ENCODE measurements around the gene ADD3. TPM values are rescaled to one million over a fixed set of nuclear protein-coding genes. Genes with fewer than 3 reads are reported as not detected.
A peak's percentile ranks its signal among the peaks of the same experiment; 100 is the strongest.

The ADD3 gene
- total RNA-seq, 2 donors from 2014 or later: 60.3 to 123 TPM

DNA sequence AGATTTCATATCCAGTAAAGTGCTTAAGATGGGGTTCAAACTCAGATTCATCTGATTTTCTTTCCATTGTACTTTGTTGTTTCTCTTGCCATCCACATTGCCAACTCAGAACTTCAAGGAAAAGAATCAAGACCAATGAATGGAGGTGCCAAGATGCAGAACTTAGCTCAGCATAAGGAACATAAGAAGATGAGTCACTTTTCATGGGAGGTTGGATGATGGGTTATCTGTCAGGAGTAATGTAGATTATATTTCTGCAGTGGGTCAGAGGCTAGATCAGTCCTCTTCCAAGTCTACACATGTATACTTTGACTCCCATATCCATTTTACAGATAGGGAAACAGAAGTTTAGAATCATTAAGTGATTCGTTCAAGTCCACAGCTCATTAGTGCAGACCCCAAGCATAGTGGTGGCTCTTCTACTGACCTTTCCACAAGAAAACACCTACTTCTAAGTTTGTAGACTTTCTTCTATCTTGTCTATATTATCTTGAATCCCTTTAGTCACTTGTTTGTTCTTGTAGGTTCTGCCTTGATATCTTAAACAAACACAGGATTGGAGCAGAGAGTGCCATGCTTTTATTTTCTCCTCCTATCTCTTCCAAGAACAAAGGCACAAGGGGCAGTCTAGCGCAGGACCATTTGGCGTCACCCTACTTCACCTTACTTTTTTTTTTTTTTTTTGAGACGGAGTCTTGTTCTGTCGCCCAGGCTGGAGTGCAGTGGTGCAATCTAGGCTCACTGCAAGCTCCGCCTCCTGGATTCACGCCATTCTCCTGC is 14.0 kb upstream of the ADD3 start:
- Mint-ChIP-seq H3K9me3 (peaks cover 0 to 4% of the 10 kb centered on the region in 2 donors), H3K36me3 (no peaks in the 10 kb centered on the region), H3K27ac (no peak overlapping the region)
- DNase-seq (ENCODE audit: low spot score in 2 of 2) (no peak), ATAC-seq (no peak)

DNA sequence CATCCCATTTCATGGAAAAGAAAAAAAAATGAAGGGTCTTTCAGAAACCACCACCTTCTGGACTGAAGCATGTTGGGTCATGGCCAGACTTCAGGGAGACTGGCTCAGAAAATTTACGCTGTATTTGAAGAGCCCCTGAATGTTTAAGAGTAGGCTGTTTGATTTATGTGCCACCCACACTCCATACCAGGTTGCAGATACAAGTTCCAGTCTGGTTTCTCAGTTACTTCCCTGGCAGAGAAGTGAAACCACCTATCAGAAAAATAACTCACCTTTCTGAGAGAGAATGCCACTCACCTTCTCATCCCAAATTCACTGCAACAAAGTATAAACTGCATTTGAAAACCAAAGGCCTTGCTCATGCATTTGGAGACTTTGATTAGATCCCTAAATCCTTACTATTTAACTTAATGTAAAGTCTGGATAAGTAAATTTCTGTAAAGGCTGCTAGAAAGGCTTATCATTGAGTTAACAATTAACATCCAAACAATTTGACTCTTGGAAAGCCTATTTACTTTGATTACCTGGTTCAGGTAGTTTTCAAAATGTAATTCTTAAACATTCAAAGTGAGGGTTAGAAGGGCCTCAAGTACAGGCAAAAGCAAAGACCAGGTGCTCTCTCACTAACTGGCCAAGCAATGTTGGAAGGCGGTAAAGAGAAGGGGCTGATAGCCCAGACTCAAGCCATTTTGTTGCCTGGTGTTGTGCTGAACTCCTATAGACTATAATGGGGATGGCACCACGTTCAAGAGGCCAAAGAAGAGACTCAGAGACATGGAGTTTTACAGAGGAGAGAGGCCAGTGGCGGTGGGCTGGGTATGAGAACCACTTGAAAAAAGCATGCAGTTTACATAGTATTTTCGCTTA is 12.8 kb upstream of the ADD3 start:
- Mint-ChIP-seq H3K27ac (no peak overlapping the region), H3K9me3 (peaks cover 0 to 4% of the 10 kb centered on the region in 2 donors), H3K36me3 (no peaks in the 10 kb centered on the region)
- DNase-seq (ENCODE audit: low spot score in 2 of 2) (no peak), ATAC-seq (no peak)

DNA sequence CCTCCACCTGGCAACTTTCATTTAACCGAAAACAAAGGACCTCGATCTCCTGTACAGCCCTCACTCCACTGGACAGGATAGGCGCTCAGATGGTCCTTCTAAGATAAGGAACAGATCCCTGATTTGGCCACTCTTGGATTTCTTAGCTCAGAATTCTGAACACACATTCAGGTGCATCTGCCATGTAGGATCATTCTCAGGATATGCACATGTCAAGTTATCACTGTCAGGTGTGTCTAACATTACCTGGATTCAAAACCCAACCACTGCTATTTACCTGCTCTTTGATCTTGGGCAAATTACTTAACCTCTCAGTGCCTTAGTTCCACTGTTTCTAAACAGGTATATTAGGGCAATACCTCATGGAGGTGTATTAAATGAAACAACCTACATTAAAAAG is 12.2 kb upstream of the ADD3 start:
- DNase-seq (ENCODE audit: low spot score in 2 of 2) (no peak), ATAC-seq (no peak)
- H3K9me3 Mint-ChIP-seq: peaks cover 0 to 4% of the 10 kb centered on the region in 2 donors
- no peaks in the 10 kb centered on the region for H3K36me3 Mint-ChIP-seq
- no peak overlapping the region for H3K27ac Mint-ChIP-seq

DNA sequence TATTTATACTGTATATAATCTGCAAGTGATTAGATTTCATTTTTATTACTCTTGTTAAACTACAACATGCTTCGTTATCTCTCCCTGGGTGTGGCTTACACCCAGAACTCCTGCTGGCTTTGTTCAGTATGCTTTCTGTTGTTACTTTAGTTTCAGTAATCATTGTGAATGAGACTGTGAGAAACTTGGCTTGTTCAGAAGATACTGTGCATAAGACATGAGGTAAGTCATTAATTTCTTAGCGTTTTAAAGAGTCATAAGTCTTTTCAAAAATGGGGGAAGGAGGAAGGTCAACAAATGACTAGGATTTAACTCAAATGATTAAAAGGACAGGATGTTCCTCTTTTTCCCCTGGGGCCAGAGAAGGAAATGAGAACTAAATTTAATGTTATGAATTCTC is 11.6 kb upstream of the ADD3 start:
- no peaks in the 10 kb centered on the region for H3K36me3 Mint-ChIP-seq
- ATAC-seq (peak in 1 of 2 donors; percentile 38), DNase-seq (ENCODE audit: low spot score in 2 of 2) (no peak)
- no peak overlapping the region for H3K27ac Mint-ChIP-seq
- H3K9me3 Mint-ChIP-seq: peaks cover 0 to 4% of the 10 kb centered on the region in 2 donors

DNA sequence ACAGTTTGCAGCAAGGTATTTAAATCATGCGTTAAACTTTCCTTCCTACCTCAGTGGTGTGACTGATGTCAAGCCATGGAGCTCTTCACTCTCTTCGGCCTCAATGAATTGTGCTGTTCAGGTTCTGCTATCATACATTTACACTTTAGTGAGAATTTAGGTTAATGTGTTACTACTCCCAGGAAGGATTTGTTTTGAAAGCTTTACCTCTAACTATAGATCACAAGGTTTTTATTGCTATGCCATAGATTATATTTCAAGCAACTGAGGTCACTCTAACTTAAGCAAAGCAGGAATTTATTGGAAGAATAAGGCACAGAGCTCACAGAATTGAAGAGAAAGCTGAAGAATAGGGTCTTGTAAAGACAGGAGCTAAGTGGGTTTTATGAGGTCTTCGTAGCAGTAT is 11.0 kb upstream of the ADD3 start:
- Mint-ChIP-seq H3K36me3 (no peaks in the 10 kb centered on the region), H3K27ac (no peak overlapping the region), H3K9me3 (peaks cover 0 to 4% of the 10 kb centered on the region in 2 donors)
- DNase-seq (ENCODE audit: low spot score in 2 of 2): no peak
- no peak for ATAC-seq

DNA sequence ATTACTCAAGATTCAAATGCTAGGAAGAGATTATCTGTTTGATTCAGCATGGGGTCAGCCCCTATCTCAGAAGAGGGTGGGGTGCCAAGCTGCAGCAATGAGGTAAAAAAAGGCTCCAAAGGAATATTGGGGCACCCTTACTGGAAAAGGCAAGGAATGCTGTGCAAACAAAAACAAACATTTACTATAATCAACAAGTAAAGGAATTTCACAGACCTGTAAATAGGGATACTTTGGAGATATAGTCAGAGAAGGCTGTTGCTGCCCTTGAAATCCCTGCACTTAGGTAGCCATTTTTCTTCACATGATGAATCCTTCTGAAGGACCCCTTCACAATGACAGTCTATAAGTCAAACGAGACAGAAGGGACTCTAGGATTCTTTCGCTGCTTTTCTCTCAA is 10.6 kb upstream of the ADD3 start:
- Mint-ChIP-seq H3K9me3 (peaks cover 0 to 4% of the 10 kb centered on the region in 2 donors), H3K36me3 (no peaks in the 10 kb centered on the region), H3K27ac (no peak overlapping the region)
- no peak for ATAC-seq
- no peak for DNase-seq (ENCODE audit: low spot score in 2 of 2)

DNA sequence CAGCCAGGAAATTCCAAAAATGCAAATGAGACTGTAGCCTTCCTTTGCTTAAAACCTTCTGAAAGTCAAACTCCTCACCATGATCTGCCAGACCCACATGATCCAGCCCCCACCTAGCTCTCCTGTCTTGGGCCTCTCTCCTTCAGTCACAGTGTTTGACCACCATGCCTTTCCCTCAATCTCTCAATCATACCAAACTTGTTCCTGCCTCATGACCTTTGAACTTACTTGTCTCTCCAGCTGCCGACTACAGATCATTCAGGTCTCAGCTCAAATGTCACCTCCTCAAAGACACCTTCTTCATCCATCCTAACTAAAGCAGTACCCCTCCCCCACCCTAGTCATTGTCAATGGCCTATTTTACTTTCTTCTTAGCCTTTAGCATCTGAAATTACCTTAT is 9.3 kb upstream of the ADD3 start:
- Mint-ChIP-seq H3K27ac (no peak overlapping the region), H3K9me3 (peaks cover 0 to 4% of the 10 kb centered on the region in 2 donors), H3K36me3 (no peaks in the 10 kb centered on the region)
- no peak for ATAC-seq
- no peak for DNase-seq (ENCODE audit: low spot score in 2 of 2)

DNA sequence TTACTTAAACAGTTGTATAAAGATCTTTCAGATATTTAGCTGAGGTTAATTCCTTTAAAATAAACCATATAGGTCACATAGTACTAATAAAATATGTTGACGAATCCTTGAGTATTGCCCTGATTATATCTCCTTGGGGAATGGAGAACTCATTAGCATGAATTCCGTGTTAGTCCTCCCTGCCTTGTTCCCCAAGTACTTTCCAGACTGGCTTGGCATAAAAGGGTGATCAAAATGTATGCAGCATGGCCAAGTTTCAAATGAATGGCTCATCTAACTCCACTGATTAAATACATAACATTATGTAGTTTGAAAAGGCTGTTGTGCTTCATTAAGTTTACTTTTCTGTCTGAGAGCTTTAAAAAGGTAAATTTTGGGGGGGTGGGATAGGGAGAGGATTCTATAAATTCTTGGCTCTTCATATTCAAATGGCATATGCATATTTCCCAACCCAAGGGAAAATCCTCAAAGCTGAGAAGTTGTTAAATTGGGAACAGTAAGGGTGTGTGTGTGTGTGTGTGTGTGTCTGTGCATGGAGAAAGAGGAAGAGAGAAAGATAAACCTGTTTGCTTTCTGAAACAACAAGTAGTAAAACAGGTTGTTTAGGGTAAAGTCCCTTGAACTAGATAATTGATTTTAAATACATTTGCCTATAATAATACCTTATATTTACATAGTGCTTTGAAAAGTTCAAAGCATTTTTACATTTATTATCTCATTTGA is 4.8 kb upstream of the ADD3 start:
- DNase-seq (ENCODE audit: low spot score in 2 of 2) (no peak), ATAC-seq (no peak)
- Mint-ChIP-seq H3K36me3 (no peaks in the 10 kb centered on the region), H3K9me3 (peaks cover 0 to 4% of the 10 kb centered on the region in 2 donors), H3K27ac (no peak overlapping the region)

DNA sequence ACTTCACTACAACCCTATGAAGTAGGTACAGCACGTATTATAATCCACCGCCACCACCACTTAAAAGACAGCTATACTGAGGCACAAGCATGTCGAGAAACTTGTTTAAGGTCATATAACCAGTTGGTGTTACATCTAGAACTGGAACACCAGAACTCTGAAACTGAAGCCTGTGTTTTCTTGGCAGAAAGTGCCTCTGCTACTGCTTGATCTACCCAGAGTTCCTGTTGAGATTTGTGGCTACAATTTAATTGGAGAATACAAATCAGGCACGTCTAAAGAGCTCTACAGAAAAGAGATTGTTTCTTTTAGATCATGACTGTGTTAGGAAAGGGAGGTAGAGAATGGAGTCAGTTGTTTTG is 4.3 kb upstream of the ADD3 start:
- H3K9me3 Mint-ChIP-seq: no peaks in the 10 kb centered on the region
- peaks cover 0 to under 1% of the 10 kb centered on the region in 2 donors for H3K36me3 Mint-ChIP-seq
- ATAC-seq: no peak
- H3K27ac Mint-ChIP-seq: no peak overlapping the region
- DNase-seq (ENCODE audit: low spot score in 2 of 2): no peak

DNA sequence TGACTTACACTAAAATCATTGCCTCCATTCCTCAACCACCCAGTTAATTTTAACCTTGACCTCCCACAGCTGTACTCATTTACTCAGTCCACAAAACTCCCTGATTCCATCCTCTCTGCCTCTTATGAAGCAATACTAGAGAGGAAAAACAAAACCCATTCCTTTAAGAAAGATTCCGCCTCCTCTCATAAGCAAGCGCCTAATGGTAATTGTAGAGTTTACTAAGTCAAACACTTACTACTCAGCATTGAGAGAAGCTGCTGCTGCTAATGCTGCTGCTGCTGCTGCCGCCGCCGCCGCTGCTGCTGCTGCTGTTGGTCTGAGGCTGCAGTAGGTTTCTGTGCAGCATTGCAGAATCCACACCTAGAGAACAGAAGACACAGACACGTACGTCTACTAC is 2.1 kb upstream of the ADD3 start:
- ATAC-seq (no peak), DNase-seq (ENCODE audit: low spot score in 2 of 2) (peak in 1 of 2 donors; percentile 10)
- Mint-ChIP-seq H3K9me3 (no peaks in the 10 kb centered on the region), H3K36me3 (peaks cover 6 to 8% of the 10 kb centered on the region in 2 donors), H3K27ac (no peak overlapping the region)

DNA sequence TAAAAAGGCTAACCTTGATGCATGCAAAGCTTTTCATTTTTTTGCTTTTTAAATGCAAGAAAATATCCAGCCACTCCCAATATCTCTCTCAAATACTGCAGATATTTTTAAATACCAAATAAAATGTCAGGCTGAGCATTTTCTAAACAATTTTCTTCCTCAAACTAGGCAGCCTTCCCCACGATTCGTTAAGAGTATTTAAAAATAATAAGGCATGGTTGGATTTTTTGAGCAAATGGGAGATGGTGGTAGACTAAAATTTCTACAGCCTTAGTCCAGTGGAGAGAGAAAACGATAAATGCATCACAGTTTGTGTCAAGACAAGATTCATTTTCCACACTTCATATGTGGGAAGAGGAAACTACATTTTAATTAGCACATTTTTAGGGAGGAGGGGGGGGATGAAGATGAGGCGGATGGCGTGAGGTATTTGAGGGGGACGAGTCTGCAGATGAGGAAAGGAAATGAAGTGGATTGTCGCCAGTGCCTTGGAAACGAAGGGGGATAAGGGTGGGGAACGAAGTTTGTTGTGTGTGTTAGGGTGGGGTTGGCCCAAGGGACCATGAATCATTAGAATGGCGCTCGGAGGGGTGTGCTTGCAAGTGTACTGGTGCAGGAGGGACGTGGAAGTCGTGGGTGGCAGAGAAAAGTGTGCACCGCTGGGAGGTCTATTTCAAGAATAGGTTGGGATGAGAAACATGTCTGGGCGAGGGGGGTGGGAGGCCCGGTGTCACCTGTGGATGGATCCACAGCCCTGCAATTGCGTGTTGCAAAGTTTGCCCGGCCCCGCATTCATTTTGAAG is 1.2 kb upstream of the ADD3 start:
- Mint-ChIP-seq H3K9me3 (no peaks in the 10 kb centered on the region), H3K36me3 (peaks cover 6 to 8% of the 10 kb centered on the region in 2 donors), H3K27ac (no peak overlapping the region)
- ATAC-seq (no peak), DNase-seq (ENCODE audit: low spot score in 2 of 2) (no peak)

DNA sequence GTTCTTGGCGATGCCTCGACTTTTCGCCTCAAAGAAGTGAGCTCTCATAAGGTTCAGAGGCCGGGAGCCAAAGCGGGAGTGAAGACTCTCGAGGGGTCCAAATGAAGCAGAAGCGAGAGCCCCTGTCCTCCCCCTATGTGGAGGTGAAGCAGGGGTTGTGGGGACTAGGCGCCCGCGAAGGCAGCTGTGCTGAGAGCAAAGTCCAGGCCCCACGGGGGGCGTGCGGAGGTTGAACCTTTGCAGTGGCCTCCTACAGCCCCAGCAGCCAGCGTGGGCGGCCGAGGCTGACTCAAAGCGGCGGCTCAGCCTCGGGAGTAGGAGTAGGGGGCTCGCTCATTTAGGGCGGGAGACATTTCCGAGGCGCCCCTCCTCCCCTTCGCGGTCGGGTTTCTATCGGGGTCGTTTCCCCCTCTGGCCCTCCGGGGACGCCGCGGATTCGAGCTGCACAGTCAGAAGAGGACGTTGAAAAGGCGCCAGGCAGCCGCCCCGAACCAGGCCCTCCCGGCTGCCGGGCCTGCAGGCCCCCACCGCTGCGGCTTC is 553 bp upstream of the ADD3 start:
- Mint-ChIP-seq H3K36me3 (peaks cover 6 to 8% of the 10 kb centered on the region in 2 donors), H3K9me3 (no peaks in the 10 kb centered on the region), H3K27ac (peak overlapping the region in 1 of 2 donors; percentile 69)
- DNase-seq (ENCODE audit: low spot score in 2 of 2): peak in 1 of 2 donors; percentile 60
- ATAC-seq: peak; percentile 20 to 24

DNA sequence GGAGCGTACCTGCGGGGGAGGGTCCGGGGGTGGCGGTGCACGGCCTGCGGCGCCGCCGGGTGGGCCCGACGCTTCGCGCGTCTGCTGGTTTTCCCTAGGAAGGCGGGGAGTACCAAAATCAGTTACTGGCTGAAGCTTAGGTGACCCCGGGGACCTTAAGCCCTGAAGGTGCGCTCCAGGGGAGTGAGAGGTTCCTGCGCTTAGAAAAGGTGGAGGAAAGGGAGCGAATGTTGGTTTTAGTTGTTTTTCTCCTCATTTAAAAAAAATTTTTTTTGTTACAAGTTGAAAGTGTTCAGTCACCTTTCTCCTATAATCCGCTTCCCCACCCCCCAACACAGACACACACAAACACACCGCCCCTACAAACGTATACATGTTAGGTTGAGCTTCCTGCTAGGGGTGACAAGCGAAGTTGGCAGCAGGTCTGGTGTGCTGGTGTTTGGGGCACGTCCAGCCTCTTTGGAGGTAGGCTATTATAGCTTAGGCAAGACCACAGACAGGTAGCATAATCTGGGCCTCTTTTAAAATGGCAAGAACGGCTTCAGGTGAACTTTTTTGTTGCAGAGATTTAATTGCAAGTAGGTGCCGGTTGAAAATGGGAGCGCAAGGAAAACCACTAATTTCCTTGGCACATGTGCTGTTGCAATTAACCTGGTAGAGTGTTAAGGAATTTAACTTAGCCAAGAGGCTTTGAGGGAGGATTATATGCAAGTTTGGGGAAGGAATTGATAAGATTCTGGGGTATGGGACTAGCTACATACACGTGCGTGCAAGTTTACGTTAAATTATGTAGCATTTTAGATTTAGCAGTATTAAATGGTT is 945 bp downstream of the ADD3 start:
- DNase-seq (ENCODE audit: low spot score in 2 of 2) (peak in 1 of 2 donors; percentile 39), ATAC-seq (peak in 1 of 2 donors; percentile 19)
- peak overlapping the region in 1 of 2 donors; percentile 95 for H3K27ac Mint-ChIP-seq
- no peaks in the 10 kb centered on the region for H3K9me3 Mint-ChIP-seq
- H3K36me3 Mint-ChIP-seq: peaks cover 6 to 8% of the 10 kb centered on the region in 2 donors

DNA sequence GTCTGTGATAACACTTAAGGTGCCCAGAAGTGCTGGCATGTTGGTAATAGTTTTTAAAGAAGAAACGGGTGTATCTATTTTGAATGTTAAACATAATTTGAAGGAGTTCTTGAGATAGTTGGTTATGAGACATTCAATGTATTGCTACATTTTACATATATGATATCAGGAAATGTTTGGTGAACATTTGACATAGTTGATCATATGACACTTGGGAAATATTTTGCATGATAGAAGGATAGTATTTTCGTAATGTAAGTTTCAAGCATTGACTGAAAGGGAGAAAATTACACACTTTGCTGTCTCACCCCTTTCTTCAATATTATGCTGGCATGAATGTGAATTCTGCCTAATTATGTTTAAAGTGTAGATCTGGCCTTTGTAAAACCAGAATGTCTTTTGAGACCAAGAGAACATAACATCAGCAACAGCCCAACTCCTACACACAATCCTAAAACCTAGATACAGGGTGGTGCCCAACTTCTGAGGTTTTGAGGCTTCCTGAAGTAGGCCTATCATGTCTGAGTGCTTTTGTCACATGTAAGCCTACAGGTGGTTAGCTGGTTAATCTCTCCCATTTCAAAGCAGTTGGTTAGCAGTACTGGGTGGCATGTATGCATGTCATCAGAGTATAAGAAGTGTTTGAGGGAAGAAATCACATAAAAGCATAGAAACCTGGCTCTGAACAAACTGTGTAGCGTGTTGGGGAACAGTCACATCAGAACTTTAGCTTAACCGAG is 2.1 kb downstream of the ADD3 start:
- Mint-ChIP-seq H3K9me3 (no peaks in the 10 kb centered on the region), H3K27ac (peak overlapping the region in 1 of 2 donors; percentile 77), H3K36me3 (peaks cover 6 to 8% of the 10 kb centered on the region in 2 donors)
- peak; percentile 73 to 77 for ATAC-seq
- peak; percentile 46 to 57 for DNase-seq (ENCODE audit: low spot score in 2 of 2)
